K562 (cell line): ENCODE results near the gene SRRT. TPM values are rescaled to one million over a fixed set of nuclear protein-coding genes. Genes with fewer than 3 reads are reported as not detected.

Experiments used
- ATF4 ChIP-seq: fragments of 450-650 bp; formaldehyde crosslinking; IDR thresholded peaks from 2 replicates; pipeline ENCODE4 v1.4.0; 2022; ENCODE audit warnings: mild to moderate bottlenecking, moderate library complexity
- CBFA2T3 ChIP-seq: fragments of 450-650 bp; IDR thresholded peaks from 2 replicates; pipeline ENCODE4 v1.6.1; 2017
- CBX1 ChIP-seq: sonication (generic); IDR thresholded peaks from 2 replicates; pipeline ENCODE4 v1.6.1; 2016; ENCODE audit warnings: antibody characterized with exemption, low read depth, mild to moderate bottlenecking
- DACH1 ChIP-seq: fragments of 450-650 bp; IDR thresholded peaks from 2 replicates; pipeline ENCODE4 v1.6.1; 2018; ENCODE audit not compliant: partially characterized antibody
- ETV1 ChIP-seq: fragments of 450-650 bp; conservative IDR thresholded peaks from 2 replicates; pipeline ENCODE4 v1.6.1; 2016; ENCODE audit warnings: missing genetic modification characterization, control low read depth, low read depth, missing compliant biosample characterization
- GABPB1 ChIP-seq: sonication (generic); formaldehyde crosslinking; IDR thresholded peaks from 2 replicates; pipeline ENCODE4 v1.8.0; 2022; ENCODE audit warnings: mild to moderate bottlenecking, missing genetic modification reagents
- GTF2F1 ChIP-seq: IDR thresholded peaks from 2 replicates; pipeline ENCODE4 v1.6.1; 2011; ENCODE audit warnings: low read depth, low read length, improper control_type of control experiment
- KAT7 ChIP-seq: sonication (generic); formaldehyde crosslinking; IDR thresholded peaks from 2 replicates; pipeline ENCODE4 v1.8.0; 2022; ENCODE audit warnings: missing genetic modification reagents, mild to moderate bottlenecking, borderline replicate concordance
- MCM3 ChIP-seq: fragments of 450-650 bp; IDR thresholded peaks from 2 replicates; pipeline ENCODE4 v1.6.1; 2016
- MLLT1 ChIP-seq, 2 experiments: fragments of 450-650 bp; IDR thresholded peaks; 2 replicates each; pipeline ENCODE4 v1.6.1; 2016
- POLR2B ChIP-seq: fragments of 450-650 bp; IDR thresholded peaks from 2 replicates; pipeline ENCODE4 v1.6.1; 2018; ENCODE audit warnings: low read depth; ENCODE audit not compliant: partially characterized antibody
- PTRF ChIP-seq: fragments of 450-650 bp; IDR thresholded peaks from 2 replicates; pipeline ENCODE4 v1.6.1; 2016; ENCODE audit warnings: mild to moderate bottlenecking, missing genetic modification characterization, missing compliant biosample characterization
- RFX5 ChIP-seq: IDR thresholded peaks from 2 replicates; pipeline ENCODE4 v1.6.1; 2011; ENCODE audit warnings: low read depth, mild to moderate bottlenecking, improper control_type of control experiment, low read length
- SETDB1 ChIP-seq: IDR thresholded peaks from one replicate; pipeline ENCODE4 v1.6.1; 2012; ENCODE audit warnings: low read length, control low read depth, inconsistent platforms
- SOX6 ChIP-seq: fragments of 450-650 bp; IDR thresholded peaks from 2 replicates; pipeline ENCODE4 v1.6.1; 2014; ENCODE audit warnings: mild to moderate bottlenecking
- SPI1 ChIP-seq: IDR thresholded peaks from 2 replicates; pipeline ENCODE4 v1.6.1; 2011; ENCODE audit warnings: low read depth, low read length, control low read depth, borderline replicate concordance
- TAF15 ChIP-seq: fragments of 200-400 bp; formaldehyde crosslinking; IDR thresholded peaks from 2 replicates; pipeline ENCODE4 v1.6.1; 2017; ENCODE audit warnings: mild to moderate bottlenecking, low read depth, low read length, moderate library complexity
- TCF3 ChIP-seq: sonication (generic); formaldehyde crosslinking; IDR thresholded peaks from 2 replicates; pipeline ENCODE4 v1.4.0; 2020; ENCODE audit warnings: mild to moderate bottlenecking, missing genetic modification reagents
- XRCC5 ChIP-seq: fragments of 200-400 bp; formaldehyde crosslinking; IDR thresholded peaks from 2 replicates; pipeline ENCODE4 v1.6.1; 2017; ENCODE audit warnings: low read depth, mild to moderate bottlenecking, low read length
- ZBTB5 ChIP-seq: fragments of 450-650 bp; IDR thresholded peaks from 2 replicates; pipeline ENCODE4 v1.6.1; 2017; ENCODE audit warnings: antibody characterized with exemption
- ZC3H8 ChIP-seq: fragments of 450-650 bp; IDR thresholded peaks from 2 replicates; pipeline ENCODE4 v1.6.1; 2017
- ZNF592 ChIP-seq: fragments of 450-650 bp; IDR thresholded peaks from 2 replicates; pipeline ENCODE4 v1.6.1; 2017; ENCODE audit warnings: antibody characterized with exemption, mild to moderate bottlenecking
- polyA plus RNA-seq, 8 experiments: library from polyadenylated mRNA; depleted of rRNA in 4 of 8; stranded (reverse) in 5 of 8; unstranded in 3 of 8; fragments of >200 nt; fragmentation: Nextera tagmentation in 2 of 8; fragmentation: Illumina TruSeq in 1 of 8; extraction: Ambion mirVana in 2 of 8; extraction: Trizol in 1 of 8; gene quantifications; 2 replicates each; pipeline versions ENCODE4 v1.2.1 to v1.2.3, GENCODE V29; 2011 to 2014; ENCODE audit warnings: inconsistent platforms in 1 of 8, missing spikeins in 1 of 8
- total RNA-seq, 7 experiments: library from RNA; depleted of rRNA in 6 of 7; stranded (reverse); fragments of >200 nt in 6 of 7; fragmentation: Illumina TruSeq in 2 of 7; extraction: Trizol in 2 of 7; gene quantifications; 2 replicates each; pipeline versions ENCODE4 v1.2.1 to v1.2.3, GENCODE V29; 2011 to 2021; ENCODE audit warnings: low replicate concordance in 1 of 7

Gene SRRT
- total and polyA plus RNA-seq, 9 of the 15 experiments (the other 6 are each of a cell fraction or from before 2014, with no cell fraction given), result 10.3 to 263 (median 84.4) TPM

- no peak for TF ChIP-seq ZBTB5
- no peak; the same call in 1 of the 2 replicates for TF ChIP-seq ETV1
- no peak for TF ChIP-seq RFX5
- peak; percentile 82; the same call in 1 of the 2 replicates for TF ChIP-seq KAT7 (CRISPR knock-in tag)
- TF ChIP-seq CBX1, result no peak; the same call in 1 of the 2 replicates
- TF ChIP-seq MCM3, result no peak
- TF ChIP-seq POLR2B, result no peak
- TF ChIP-seq SOX6, result peak; percentile 7; the same call in 1 of the 2 replicates
- no peak; the same call in 1 of the 2 replicates for TF ChIP-seq TCF3 (CRISPR knock-in tag)
- no peak for TF ChIP-seq ZC3H8
- TF ChIP-seq PTRF (tag), result no peak
- no peak for TF ChIP-seq SPI1
- no peak for TF ChIP-seq DACH1
- peak; percentile 47; the same call in 1 of the 2 replicates for TF ChIP-seq GABPB1
- TF ChIP-seq ZNF592, result no peak
- peak; percentile 73; the same call in 1 of the 2 replicates for TF ChIP-seq XRCC5
- TF ChIP-seq SETDB1, result no peak
- TF ChIP-seq CBFA2T3, result no peak; the same call in 1 of the 2 replicates
- TF ChIP-seq TAF15, result no peak
- TF ChIP-seq GTF2F1, result no peak
- TF ChIP-seq ATF4 (CRISPR knock-in tag), result no peak
- TF ChIP-seq MLLT1 (IDR thresholded peaks at IDR 0.05), result no peak
Observed at GRCh38 chr7:100852048-100852872, 22.6 kb upstream of the SRRT start, which contains the start of gene SLC12A9 (continued).
